ENCODE results near the gene SPAG9. TPM values are rescaled to one million over a fixed set of nuclear protein-coding genes. Genes with fewer than 3 reads are reported as not detected.

Gene SPAG9
- total RNA-seq, 1 donor from 2014 or later: 55.4 TPM

DNA sequence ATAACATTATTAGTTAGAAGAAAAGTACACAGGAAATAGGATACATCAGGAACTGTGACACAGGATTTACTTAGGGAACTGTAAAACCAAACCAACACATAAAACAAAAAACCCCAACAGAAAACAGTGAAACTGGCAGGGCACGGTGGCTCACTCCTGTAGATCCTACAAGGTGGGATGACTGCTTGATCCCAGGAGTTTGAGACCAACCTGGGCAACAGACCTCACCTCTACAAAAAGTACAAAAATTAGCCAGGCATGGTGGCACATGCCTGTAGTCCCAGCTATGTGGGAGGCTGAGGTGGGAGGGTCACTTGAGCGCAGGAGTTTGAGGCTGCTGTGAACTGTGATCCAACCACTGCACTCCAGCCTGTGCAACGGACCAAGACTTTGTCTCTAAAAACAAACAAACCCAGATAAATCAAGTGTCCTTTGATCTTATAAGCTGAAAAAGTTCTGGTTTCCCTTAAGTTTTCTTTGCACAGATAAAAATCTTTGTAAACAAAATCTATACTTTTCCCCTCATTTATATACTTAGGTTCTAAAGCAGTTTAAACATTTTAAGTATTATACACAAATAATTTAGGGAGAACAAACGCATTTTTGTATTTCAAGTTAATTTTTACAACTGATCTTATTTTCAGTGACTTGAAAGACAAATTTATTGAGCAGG is 143.0 kb downstream of the SPAG9 start:
- Mint-ChIP-seq H3K27me3 (no peaks in the 10 kb centered on the region), H3K27ac (no peak overlapping the region), H3K9me3 (ENCODE audit: low read depth) (no peaks in the 10 kb centered on the region), H3K4me3 (ENCODE audit: low read depth) (no peak overlapping the region), H3K36me3 (ENCODE audit: insufficient read depth) (peaks cover 26% of the 10 kb centered on the region), H3K4me1 (ENCODE audit: low read depth) (no peaks in the 10 kb centered on the region)
- TF ChIP-seq, protein P1, sequence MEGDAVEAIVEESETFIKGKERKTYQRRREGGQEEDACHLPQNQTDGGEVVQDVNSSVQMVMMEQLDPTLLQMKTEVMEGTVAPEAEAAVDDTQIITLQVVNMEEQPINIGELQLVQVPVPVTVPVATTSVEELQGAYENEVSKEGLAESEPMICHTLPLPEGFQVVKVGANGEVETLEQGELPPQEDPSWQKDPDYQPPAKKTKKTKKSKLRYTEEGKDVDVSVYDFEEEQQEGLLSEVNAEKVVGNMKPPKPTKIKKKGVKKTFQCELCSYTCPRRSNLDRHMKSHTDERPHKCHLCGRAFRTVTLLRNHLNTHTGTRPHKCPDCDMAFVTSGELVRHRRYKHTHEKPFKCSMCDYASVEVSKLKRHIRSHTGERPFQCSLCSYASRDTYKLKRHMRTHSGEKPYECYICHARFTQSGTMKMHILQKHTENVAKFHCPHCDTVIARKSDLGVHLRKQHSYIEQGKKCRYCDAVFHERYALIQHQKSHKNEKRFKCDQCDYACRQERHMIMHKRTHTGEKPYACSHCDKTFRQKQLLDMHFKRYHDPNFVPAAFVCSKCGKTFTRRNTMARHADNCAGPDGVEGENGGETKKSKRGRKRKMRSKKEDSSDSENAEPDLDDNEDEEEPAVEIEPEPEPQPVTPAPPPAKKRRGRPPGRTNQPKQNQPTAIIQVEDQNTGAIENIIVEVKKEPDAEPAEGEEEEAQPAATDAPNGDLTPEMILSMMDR (IDR thresholded peaks at IDR 0.05; ENCODE audit: unreplicated experiment): no peak
- DNase-seq (ENCODE audit: low spot score, unreplicated experiment): no peak

GRCh38 chr17:50976951-50977472 is 143.7 kb downstream of the SPAG9 start:
- Mint-ChIP-seq H3K36me3 (ENCODE audit: insufficient read depth) (peaks cover 24% of the 10 kb centered on the region), H3K27me3 (no peaks in the 10 kb centered on the region), H3K9me3 (ENCODE audit: low read depth) (no peaks in the 10 kb centered on the region), H3K4me3 (ENCODE audit: low read depth) (no peak overlapping the region), H3K27ac (no peak overlapping the region), H3K4me1 (ENCODE audit: low read depth) (no peaks in the 10 kb centered on the region)
- DNase-seq (ENCODE audit: low spot score, unreplicated experiment): no peak
- TF ChIP-seq, protein P1 (IDR thresholded peaks at IDR 0.05; ENCODE audit: unreplicated experiment): no peak

- DNase-seq (ENCODE audit: low spot score, unreplicated experiment): no peak
- no peaks in the 10 kb centered on the region for H3K4me1 Mint-ChIP-seq (ENCODE audit: low read depth)
- TF ChIP-seq, protein P1 (IDR thresholded peaks at IDR 0.05; ENCODE audit: unreplicated experiment): no peak
- no peaks in the 10 kb centered on the region for H3K27me3 Mint-ChIP-seq
- no peak overlapping the region for H3K4me3 Mint-ChIP-seq (ENCODE audit: low read depth)
- H3K9me3 Mint-ChIP-seq (ENCODE audit: low read depth): no peaks in the 10 kb centered on the region
- H3K36me3 Mint-ChIP-seq (ENCODE audit: insufficient read depth): peaks cover 30% of the 10 kb centered on the region
- H3K27ac Mint-ChIP-seq: peak overlapping the region; percentile 4
Measured at GRCh38 chr17:50973557-50974494, 146.8 kb downstream of the SPAG9 start.

- H3K4me3 Mint-ChIP-seq (ENCODE audit: low read depth): no peak overlapping the region
- no peak for DNase-seq (ENCODE audit: low spot score, unreplicated experiment)
- no peaks in the 10 kb centered on the region for H3K9me3 Mint-ChIP-seq (ENCODE audit: low read depth)
- no peak overlapping the region for H3K27ac Mint-ChIP-seq
- peaks cover 24% of the 10 kb centered on the region for H3K36me3 Mint-ChIP-seq (ENCODE audit: insufficient read depth)
- H3K4me1 Mint-ChIP-seq (ENCODE audit: low read depth): no peaks in the 10 kb centered on the region
- TF ChIP-seq, protein P1 (IDR thresholded peaks at IDR 0.05; ENCODE audit: unreplicated experiment): no peak
- H3K27me3 Mint-ChIP-seq: no peaks in the 10 kb centered on the region
Measured at GRCh38 chr17:50972577-50972976, 148.1 kb downstream of the SPAG9 start.

DNA sequence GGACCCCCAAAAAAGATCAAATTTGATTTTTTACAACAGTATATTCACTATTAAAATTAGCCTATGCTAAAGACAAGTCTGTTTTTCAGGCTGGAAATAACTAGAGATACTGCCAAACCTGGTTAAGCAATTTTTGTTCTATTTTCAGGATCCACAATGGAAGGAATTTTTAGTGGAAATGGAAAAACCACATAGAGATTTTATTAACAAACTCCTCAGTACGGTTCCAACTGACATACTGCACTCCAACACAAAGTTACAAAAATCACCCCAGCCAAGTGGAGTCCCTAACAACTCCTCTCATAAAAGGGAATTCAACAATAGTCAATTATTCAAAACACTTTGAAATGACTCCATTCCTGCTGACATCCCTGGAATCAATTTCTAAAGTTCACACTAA is 152.9 kb downstream of the SPAG9 start:
- no peaks in the 10 kb centered on the region for H3K27me3 Mint-ChIP-seq
- H3K9me3 Mint-ChIP-seq (ENCODE audit: low read depth): no peaks in the 10 kb centered on the region
- H3K4me3 Mint-ChIP-seq (ENCODE audit: low read depth): no peak overlapping the region
- H3K4me1 Mint-ChIP-seq (ENCODE audit: low read depth): no peaks in the 10 kb centered on the region
- peaks cover 18% of the 10 kb centered on the region for H3K36me3 Mint-ChIP-seq (ENCODE audit: insufficient read depth)
- no peak overlapping the region for H3K27ac Mint-ChIP-seq
- no peak for DNase-seq (ENCODE audit: low spot score, unreplicated experiment)
- TF ChIP-seq, protein P1 (IDR thresholded peaks at IDR 0.05; ENCODE audit: unreplicated experiment): no peak
